ENCODE results near the gene SPATA16.
"Not testable (repeated sequence)": the region's sequence is repeated elsewhere in the genome, so short reads cannot be mapped to it uniquely, and the experiment has no call there.

Gene SPATA16

GRCh38 chr3:172882563-172882962 is 258.5 kb downstream of the SPATA16 start:
- DNase-seq (ENCODE audit: low read depth, low spot score): no peak

- DNase-seq (ENCODE audit: low read depth, low spot score): not testable (repeated sequence)
Measured at GRCh38 chr3:172879381-172879780, 261.7 kb downstream of the SPATA16 start.

DNA sequence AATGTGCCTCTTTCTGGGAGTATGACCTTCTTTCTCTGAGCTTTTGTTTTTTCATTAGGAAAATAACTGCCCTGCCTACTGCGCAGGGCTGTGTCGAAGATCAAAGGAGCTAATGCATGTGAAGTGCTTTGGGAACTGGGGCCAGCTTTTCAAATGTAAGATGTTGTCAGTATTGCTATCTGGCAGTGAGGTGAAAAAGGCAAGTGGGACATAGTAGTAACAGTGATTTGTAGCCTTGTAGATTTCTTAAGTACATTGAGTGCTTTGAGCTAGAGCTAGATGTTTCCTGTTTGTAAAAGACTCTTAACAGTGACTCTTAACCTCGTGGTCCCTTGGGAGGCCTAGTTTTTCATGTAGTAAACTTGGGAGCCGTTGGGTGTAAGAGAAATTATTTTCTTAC is 264.0 kb downstream of the SPATA16 start:
- no peak for DNase-seq (ENCODE audit: low read depth, low spot score)

DNA sequence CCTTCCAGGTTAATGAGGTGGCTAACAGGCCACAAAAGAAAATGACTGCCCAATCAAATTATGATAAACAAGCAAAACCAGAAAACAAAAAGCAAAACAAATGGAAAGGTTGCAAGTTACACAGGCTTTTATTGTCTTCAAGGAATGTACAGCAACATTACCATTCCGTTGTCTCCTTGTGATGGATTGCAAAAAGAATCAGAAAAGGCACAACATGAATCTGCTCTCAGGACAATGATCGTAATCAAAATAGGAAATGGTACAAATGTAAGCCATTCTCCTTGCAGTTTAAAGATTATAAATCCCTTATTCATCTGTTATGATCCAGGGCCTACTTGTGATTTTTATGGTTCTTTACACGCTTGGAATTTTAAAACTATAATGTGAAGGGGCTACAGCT is 264.7 kb downstream of the SPATA16 start:
- DNase-seq (ENCODE audit: low read depth, low spot score): no peak

DNA sequence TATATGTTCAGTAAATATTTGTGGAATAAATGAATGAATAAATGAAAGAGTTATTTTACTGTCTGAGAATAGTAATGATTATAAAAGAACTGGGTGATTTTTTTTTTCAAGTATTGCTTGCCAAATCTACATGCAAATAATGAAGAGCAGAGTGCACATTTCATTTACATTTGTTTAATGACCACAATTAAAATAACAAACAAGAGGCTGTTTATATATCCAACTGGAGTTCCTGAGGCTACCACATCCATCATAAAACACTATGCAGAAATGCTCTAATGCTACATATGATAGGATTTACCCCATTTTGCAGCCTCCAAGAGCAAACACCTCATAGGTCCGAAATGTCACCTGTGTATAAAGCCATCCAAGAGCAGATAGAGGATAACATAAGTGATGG is 266.0 kb downstream of the SPATA16 start:
- no peak for DNase-seq (ENCODE audit: low read depth, low spot score)

- no peak for DNase-seq (ENCODE audit: low read depth, low spot score)
Measured at GRCh38 chr3:172869784-172870518, 271.1 kb downstream of the SPATA16 start.

DNA sequence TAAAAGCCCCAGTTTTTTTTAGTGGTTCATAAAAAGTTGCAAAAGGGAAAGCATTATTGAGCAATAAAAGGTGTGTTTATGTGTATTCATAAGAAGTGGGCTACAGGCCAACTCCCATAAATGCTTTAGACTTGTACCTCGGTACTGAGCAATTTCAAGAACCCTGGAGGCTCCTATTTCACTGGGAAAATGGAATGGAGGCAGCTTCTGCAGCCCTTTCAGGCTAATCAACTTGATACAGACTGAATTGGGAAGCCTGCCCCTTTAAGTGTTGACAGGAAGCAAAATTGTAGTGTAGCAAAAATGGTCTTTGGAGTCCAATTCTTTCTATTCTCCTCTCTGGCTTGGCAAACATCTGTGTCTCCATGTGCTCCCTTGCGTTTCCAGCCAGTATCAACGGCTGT is 271.7 kb downstream of the SPATA16 start:
- no peak for DNase-seq (ENCODE audit: low read depth, low spot score)

- no peak for DNase-seq (ENCODE audit: low read depth, low spot score)
Measured at GRCh38 chr3:172868582-172869200, 272.3 kb downstream of the SPATA16 start.

DNA sequence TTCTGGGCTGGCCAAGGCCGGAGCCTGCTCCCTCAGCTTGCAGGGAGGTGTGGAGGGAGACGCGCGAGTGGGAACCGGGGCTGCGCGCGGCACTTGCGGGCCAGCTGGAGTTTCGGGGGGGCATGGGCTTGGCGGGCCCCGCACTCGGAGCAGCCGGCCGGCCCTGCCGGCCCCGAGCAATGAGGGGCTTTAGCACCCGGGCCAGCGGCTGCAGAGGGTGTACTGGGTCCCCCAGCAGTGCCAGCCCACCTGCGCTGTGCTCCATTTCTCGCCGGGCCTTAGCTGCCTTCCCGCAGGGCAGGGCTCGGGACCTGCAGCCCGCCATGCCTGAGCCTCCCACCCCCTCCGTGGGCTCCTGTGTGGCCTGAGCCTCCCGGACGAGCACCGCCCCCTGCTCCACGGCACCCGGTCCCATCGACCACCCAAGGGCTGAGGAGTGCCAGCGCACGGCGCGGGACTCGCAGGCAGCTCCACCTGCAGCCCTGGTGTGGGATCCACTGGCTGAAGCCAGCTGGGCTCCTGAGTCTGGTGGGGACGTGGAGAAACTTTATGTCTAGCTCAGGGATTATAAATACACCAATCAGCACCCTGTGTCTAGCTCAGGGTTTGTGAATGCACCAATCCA is 274.2 kb downstream of the SPATA16 start:
- DNase-seq (ENCODE audit: low read depth, low spot score): not testable (repeated sequence)

GRCh38 chr3:172859041-172859440 is 282.0 kb downstream of the SPATA16 start:
- no peak for DNase-seq (ENCODE audit: low read depth, low spot score)

GRCh38 chr3:172856795-172857742 is 284.0 kb downstream of the SPATA16 start:
- DNase-seq (ENCODE audit: low read depth, low spot score): no peak

DNA sequence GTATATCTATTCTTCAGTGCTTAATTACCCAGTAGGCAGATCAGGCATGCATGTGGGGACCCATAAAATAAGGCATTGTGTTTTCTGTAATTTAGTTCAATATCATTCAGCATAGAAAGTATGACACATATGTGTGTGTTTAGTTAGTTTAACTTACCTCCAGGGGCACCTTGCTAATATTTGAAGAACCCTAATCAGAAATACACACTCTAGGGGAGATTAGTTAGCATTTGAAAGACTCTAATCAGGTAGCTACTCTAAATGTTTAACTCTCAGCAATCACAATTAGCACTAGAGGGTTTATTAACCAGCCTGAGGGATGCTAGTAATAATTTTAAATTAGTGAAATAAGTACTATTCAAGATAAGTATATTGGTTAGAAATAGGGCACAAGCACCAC is 286.0 kb downstream of the SPATA16 start:
- DNase-seq (ENCODE audit: low read depth, low spot score): no peak

DNA sequence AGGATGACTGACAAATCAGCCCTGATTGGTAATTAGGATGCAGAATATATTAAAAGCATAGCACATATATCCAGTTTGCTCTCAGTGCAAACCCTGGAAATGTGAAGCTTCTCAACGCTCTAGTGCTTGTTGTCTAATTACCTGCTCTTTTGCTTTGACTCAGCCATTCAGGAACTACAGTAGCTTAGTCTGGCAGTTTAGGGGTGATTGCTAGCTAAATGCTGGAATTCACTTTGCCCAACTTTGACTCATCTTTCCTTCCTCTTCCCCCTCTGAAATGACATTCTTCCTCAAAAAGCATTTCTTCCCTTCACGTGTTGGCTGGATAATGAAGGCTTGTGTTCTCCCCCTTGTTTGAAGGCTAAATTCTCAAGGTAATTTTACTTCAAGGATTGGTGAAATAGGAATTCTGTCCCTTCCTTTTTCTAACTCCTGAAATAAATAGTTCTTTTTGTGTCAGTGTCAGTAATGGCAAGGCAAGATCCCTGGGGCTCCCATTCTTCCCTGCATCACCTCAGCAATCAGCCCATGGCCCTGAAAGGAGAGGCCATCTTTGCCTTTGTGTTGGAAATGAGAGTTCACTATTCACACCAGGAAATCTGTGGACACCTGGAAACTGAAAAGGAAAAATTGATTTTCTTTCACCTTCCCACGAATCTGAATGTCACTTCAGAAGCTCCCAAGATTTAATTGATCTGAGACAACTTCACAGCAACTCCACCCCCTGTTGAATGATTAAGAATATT is 286.9 kb downstream of the SPATA16 start:
- DNase-seq (ENCODE audit: low read depth, low spot score): no peak

- DNase-seq (ENCODE audit: low read depth, low spot score): no peak
Measured at GRCh38 chr3:172853005-172853404, 288.0 kb downstream of the SPATA16 start.

DNA sequence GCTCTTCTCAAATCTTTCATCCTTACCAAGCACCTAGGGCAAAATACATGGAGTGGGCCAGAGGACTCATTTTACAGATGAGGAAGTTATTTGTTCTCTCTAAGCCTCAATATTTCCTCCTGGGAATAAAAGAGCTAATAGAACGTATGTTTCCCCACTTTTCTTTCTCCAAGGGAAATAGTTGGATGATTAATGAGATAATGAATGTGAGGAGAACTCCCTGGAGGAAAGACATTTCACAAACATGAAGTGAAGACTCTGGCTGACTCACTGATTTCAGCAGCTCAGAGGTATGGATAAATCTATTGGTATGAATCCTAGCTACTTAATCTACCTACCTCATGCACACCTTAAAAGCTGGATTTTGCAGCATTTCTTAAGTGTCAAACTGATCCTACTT is 292.1 kb downstream of the SPATA16 start:
- no peak for DNase-seq (ENCODE audit: low read depth, low spot score)

DNA sequence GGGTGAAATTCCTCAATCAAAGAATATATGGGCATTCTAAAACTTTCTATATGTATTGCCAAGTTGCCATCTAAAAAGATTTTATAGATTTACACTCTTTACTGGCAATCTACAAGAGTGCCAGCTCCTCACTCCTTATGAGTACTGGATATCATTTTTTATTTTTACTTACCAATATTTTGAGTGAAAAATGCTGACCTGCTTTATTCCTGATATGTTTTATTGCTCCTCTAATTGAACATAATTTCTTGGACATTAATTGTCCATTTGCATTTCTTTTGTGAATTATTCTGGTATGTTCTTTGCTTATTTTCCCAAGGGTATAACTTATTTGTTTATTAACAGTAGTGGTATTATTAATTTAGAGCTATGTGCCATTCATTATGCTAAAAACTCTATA is 293.7 kb downstream of the SPATA16 start:
- DNase-seq (ENCODE audit: low read depth, low spot score): no peak

DNA sequence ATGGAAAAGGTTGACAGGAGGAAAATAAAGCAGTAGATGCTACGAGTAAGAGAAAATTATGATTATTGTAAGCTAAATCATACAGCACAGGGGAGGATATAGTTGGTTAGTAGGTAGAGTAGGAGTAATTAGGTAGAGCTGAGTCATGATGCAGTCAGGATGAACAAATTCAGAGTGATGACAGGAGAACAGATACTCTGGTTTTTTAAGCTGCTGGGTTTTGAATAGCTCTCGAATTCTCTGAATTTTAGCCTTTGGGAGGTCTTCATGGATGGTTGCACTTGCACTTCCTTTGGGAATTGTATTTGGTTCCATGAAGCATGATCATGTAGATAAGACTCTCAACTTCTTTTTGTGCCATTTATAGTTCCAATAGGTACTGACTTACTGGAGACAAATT is 294.3 kb downstream of the SPATA16 start:
- no peak for DNase-seq (ENCODE audit: low read depth, low spot score)

- no peak for DNase-seq (ENCODE audit: low read depth, low spot score)
Measured at GRCh38 chr3:172846103-172846561, 294.9 kb downstream of the SPATA16 start.

GRCh38 chr3:172844428-172844827 is 296.6 kb downstream of the SPATA16 start:
- DNase-seq (ENCODE audit: low read depth, low spot score): no peak

GRCh38 chr3:172840913-172841312 is 300.1 kb downstream of the SPATA16 start:
- DNase-seq (ENCODE audit: low read depth, low spot score): no peak

DNA sequence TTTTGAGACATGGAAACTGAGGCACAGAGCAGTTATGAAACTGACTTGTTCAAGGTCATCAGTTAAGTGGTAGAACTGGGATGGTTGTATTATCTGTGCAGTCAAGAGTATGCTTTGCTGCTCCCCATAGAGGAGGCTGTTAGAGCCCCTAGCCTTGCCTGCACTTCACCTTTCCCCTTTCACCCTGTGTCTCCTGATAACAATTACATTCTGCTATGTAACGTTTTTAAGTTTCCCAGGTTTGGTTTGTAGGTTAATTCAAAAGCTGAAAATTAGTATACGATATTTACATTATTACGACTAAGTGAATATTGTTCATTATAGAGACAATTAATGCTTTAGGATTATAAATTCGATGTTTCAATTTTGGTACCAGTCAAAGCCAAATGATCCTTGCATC is 300.6 kb downstream of the SPATA16 start:
- DNase-seq (ENCODE audit: low read depth, low spot score): no peak
